GM12878 (cell line): ENCODE measurements around the gene MAPT. TPM values are rescaled to one million over a fixed set of nuclear protein-coding genes. Genes with fewer than 3 reads are reported as not detected.

Experiments used
- ATAC-seq: fragments of 200-7000 bp; cut with Tn5 transposase; 3 replicates; pipeline ENCODE4 v1.9.1; 2020; ENCODE audit warnings: mild to moderate bottlenecking, moderate library complexity
- BruUV-seq: library from RNA; stranded (reverse); fragments of 400-500 nt; replicated peaks from 2 replicates; lab custom pipeline; 2021; lab: Mats Ljungman, UMichigan
- CTCF ChIA-PET: fragments of 300-600 bp; sonication (Branson Sonifier 250); formaldehyde crosslinking; extraction: SDS; loops from one replicate; lab custom pipeline; 2021; ENCODE audit warnings: inconsistent platforms; lab: Yijun Ruan, JAX
- POLR2A ChIA-PET: fragments of 350-600 bp; formaldehyde crosslinking; extraction: SDS; loops from one replicate; lab custom pipeline; 2021; ENCODE audit warnings: inconsistent platforms; lab: Charles Lee
- RAD21 ChIA-PET: fragments of 300-600 bp; sonication (Branson Sonifier 250); formaldehyde crosslinking; loops from one replicate; lab custom pipeline; 2023; ENCODE audit warnings: antibody characterized with exemption; ENCODE audit not compliant: unreplicated experiment; lab: Charles Lee
- SMC1A ChIA-PET: fragments of 300-600 bp; sonication (Branson Sonifier 250); formaldehyde crosslinking; loops from one replicate; lab custom pipeline; 2023; ENCODE audit not compliant: unreplicated experiment, uncharacterized antibody; lab: Charles Lee
- DNase-seq: peaks from one replicate; pipeline ENCODE4 v3.0.0-alpha.2; 2011; ENCODE audit warnings: low read depth, low spot score
- FAIRE-seq: peaks from 3 replicates; lab custom pipeline; 2011; peaks lifted over from hg19 to GRCh38; lab: Jason Lieb, UNC
- H2AFZ ChIP-seq: 2 replicates; pipeline ENCODE4 v1.6.0; 2011; ENCODE audit warnings: low read depth, low read length, control low read depth; ENCODE audit not compliant: control insufficient read depth
- H3K27ac ChIP-seq: 2 replicates; pipeline ENCODE4 v1.5.1; 2011; ENCODE audit warnings: control low read depth; ENCODE audit not compliant: control insufficient read depth, insufficient read depth
- H3K27me3 ChIP-seq, 2 experiments: replicated peaks in 1 of 2; 2 replicates each; pipeline versions ENCODE4 v1.6.0 to v1.6.1; 2011; ENCODE audit warnings: low read length in 1 of 2; ENCODE audit not compliant: control insufficient read depth in 2 of 2, insufficient read depth in 2 of 2
- H3K36me3 ChIP-seq, 2 experiments: 2 replicates each; pipeline ENCODE4 v1.5.1; 2011; ENCODE audit warnings: low read length in 1 of 2; ENCODE audit not compliant: control insufficient read depth in 2 of 2, insufficient read depth in 2 of 2
- H3K4me1 ChIP-seq: 2 replicates; pipeline ENCODE4 v1.6.1; 2011; ENCODE audit warnings: mild to moderate bottlenecking, low read length, moderate library complexity, mixed read lengths; ENCODE audit not compliant: control insufficient read depth, insufficient read depth
- H3K4me2 ChIP-seq: 2 replicates; pipeline ENCODE4 v1.6.0; 2011; ENCODE audit warnings: control low read depth; ENCODE audit not compliant: control insufficient read depth, insufficient read depth
- H3K4me3 ChIP-seq: fragments of 200-600 bp; sonication (generic); 2 replicates; pipeline ENCODE4 v1.5.1; 2016
- H3K79me2 ChIP-seq: 2 replicates; pipeline ENCODE4 v1.6.0; 2011; ENCODE audit warnings: low read length; ENCODE audit not compliant: control insufficient read depth, insufficient read depth
- H3K9ac ChIP-seq: 2 replicates; pipeline ENCODE4 v1.8.0; 2011; ENCODE audit warnings: low read length, control low read depth, mixed read lengths; ENCODE audit not compliant: control insufficient read depth, insufficient read depth
- H3K9me3 ChIP-seq: replicated peaks from 3 replicates; pipeline ENCODE4 v1.5.1; 2011; ENCODE audit warnings: mild to moderate bottlenecking, low read length; ENCODE audit not compliant: control insufficient read depth, insufficient read depth
- H4K20me1 ChIP-seq: 2 replicates; pipeline ENCODE4 v1.6.0; 2011; ENCODE audit not compliant: control insufficient read depth, insufficient read depth
- ATF7 ChIP-seq: fragments of 450-650 bp; IDR thresholded peaks from 2 replicates; pipeline ENCODE4 v1.6.1; 2016; ENCODE audit warnings: low read depth, mild to moderate bottlenecking
- BHLHE40 ChIP-seq, 2 experiments: fragments of 450-650 bp in 1 of 2; IDR thresholded peaks; 2 replicates each; pipeline ENCODE4 v1.6.1; 2011 to 2017; ENCODE audit warnings: low read depth in 2 of 2, borderline replicate concordance in 1 of 2, improper control_type of control experiment in 1 of 2, low read length in 1 of 2, mild to moderate bottlenecking in 1 of 2
- CBFB ChIP-seq: IDR thresholded peaks from 2 replicates; pipeline ENCODE4 v1.6.1; 2016; ENCODE audit warnings: antibody characterized with exemption, low read depth
- CREB1 ChIP-seq: IDR thresholded peaks from 2 replicates; pipeline ENCODE4 v1.6.1; 2012; ENCODE audit warnings: low read depth, mild to moderate bottlenecking, inconsistent platforms
- ESRRA ChIP-seq: IDR thresholded peaks from 2 replicates; pipeline ENCODE4 v1.6.1; 2012; ENCODE audit warnings: mild to moderate bottlenecking, low read length, improper control_type of control experiment
- ETV6 ChIP-seq, 2 experiments: fragments of 450-650 bp in 1 of 2; IDR thresholded peaks in 1 of 2; conservative IDR thresholded peaks in 1 of 2; 2 replicates each; pipeline ENCODE4 v1.6.1; 2014; ENCODE audit warnings: antibody characterized with exemption in 1 of 2, borderline replicate concordance in 1 of 2, low read depth in 1 of 2, mild to moderate bottlenecking in 1 of 2, moderate library complexity in 1 of 2
- GABPA ChIP-seq: IDR thresholded peaks from 2 replicates; pipeline ENCODE4 v1.6.1; 2014; ENCODE audit warnings: antibody characterized with exemption, low read depth, mild to moderate bottlenecking, inconsistent platforms
- MEF2B ChIP-seq: fragments of 450-650 bp; IDR thresholded peaks from 2 replicates; pipeline ENCODE4 v1.6.1; 2018; ENCODE audit warnings: mild to moderate bottlenecking, moderate library complexity; ENCODE audit not compliant: partially characterized antibody, poor library complexity, severe bottlenecking
- NFIC ChIP-seq: IDR thresholded peaks from 2 replicates; pipeline ENCODE4 v1.6.1; 2012; ENCODE audit warnings: low read depth, mild to moderate bottlenecking, inconsistent platforms, low read length, moderate library complexity
- POLR2A ChIP-seq: IDR thresholded peaks from 2 replicates; pipeline ENCODE4 v1.6.1; 2011; ENCODE audit warnings: low read depth, mild to moderate bottlenecking, low read length
- RBBP5 ChIP-seq: fragments of 200-600 bp; sonication (generic); conservative IDR thresholded peaks from 2 replicates; pipeline ENCODE4 v1.6.1; 2016
- SMAD1 ChIP-seq: fragments of 450-650 bp; IDR thresholded peaks from 2 replicates; pipeline ENCODE4 v1.6.1; 2018; ENCODE audit warnings: mild to moderate bottlenecking, low read depth; ENCODE audit not compliant: partially characterized antibody
- SMARCA5 ChIP-seq: fragments of 450-650 bp; IDR thresholded peaks from 2 replicates; pipeline ENCODE4 v1.6.1; 2017; ENCODE audit warnings: mild to moderate bottlenecking
- SP1 ChIP-seq: IDR thresholded peaks from one replicate; pipeline ENCODE4 v1.6.1; 2011; ENCODE audit warnings: low read depth, low read length
- SRF ChIP-seq, 2 experiments: IDR thresholded peaks; 2 replicates each; pipeline ENCODE4 v1.6.1; 2011; ENCODE audit warnings: low read depth in 2 of 2, low read length in 2 of 2, mild to moderate bottlenecking in 1 of 2, moderate library complexity in 1 of 2
- STAT1 ChIP-seq: fragments of 450-650 bp; conservative IDR thresholded peaks from 2 replicates; pipeline ENCODE4 v1.6.1; 2014; ENCODE audit warnings: antibody characterized with exemption, mild to moderate bottlenecking
- ZBED1 ChIP-seq: IDR thresholded peaks from 2 replicates; pipeline ENCODE4 v1.6.1; 2016; ENCODE audit warnings: borderline replicate concordance
- ZNF217 ChIP-seq: fragments of 450-650 bp; IDR thresholded peaks from 2 replicates; pipeline ENCODE4 v1.6.1; 2017; ENCODE audit warnings: antibody characterized with exemption, mild to moderate bottlenecking
- ZNF592 ChIP-seq: fragments of 450-650 bp; IDR thresholded peaks from 2 replicates; pipeline ENCODE4 v1.6.1; 2017; ENCODE audit warnings: mild to moderate bottlenecking, moderate library complexity
- WGBS: methylation state at CpG from one replicate; pipeline ENCODE4 v1.1.6; 2016; ENCODE audit warnings: low lambda C conversion rate; ENCODE audit not compliant: insufficient replicate concordance, insufficient coverage; ENCODE audit errors: missing lambda C conversion rate; 5-methylcytosine and 5-hydroxymethylcytosine counted together
- in situ Hi-C: fragments of 300-500 bp; cut with MboI; formaldehyde crosslinking; loops from 9 replicates; pipeline ENCODE4 v1.14.3; 2018; ENCODE audit warnings: mixed read lengths
- intact Hi-C: fragments of 100-400 bp; cut with micrococcal nuclease; formaldehyde crosslinking; loops from one replicate; pipeline ENCODE4 v1.14.2; 2022; ENCODE audit not compliant: unreplicated experiment
- polyA plus RNA-seq, 11 experiments: library from polyadenylated mRNA; depleted of rRNA in 4 of 11; unstranded in 6 of 11; stranded (reverse) in 5 of 11; fragments of >200 nt; fragmentation: Nextera tagmentation in 4 of 11; fragmentation: Illumina TruSeq in 1 of 11; extraction: Ambion mirVana in 4 of 11; extraction: Trizol in 1 of 11; gene quantifications; 1 replicate in 1 of 11; 2 replicates in 10 of 11; pipeline versions ENCODE4 v1.2.1 to v1.2.3, GENCODE V29; 2011 to 2016; ENCODE audit warnings: inconsistent platforms in 2 of 11, missing spikeins in 2 of 11, low read depth in 1 of 11
- total RNA-seq, 4 experiments: library from RNA; depleted of rRNA in 3 of 4; stranded (reverse); fragments of >200 nt in 3 of 4; fragmentation: Illumina TruSeq in 1 of 4; extraction: Trizol in 1 of 4; gene quantifications; 2 replicates each; pipeline versions ENCODE4 v1.2.1 to v1.2.3, GENCODE V29; 2013 to 2021
- TF ChIP-seq, protein P1 (sequence below): fragments of 450-650 bp; IDR thresholded peaks from 2 replicates; pipeline ENCODE4 v1.6.1; 2017; ENCODE audit warnings: low read depth, mild to moderate bottlenecking, moderate library complexity

The MAPT gene
- total and polyA plus RNA-seq, 10 of the 15 experiments (the other 5 are each of a cell fraction or from before 2014, with no cell fraction given) = under 0.01 to 0.05 (median 0.03) TPM; not detected in 7

DNA sequence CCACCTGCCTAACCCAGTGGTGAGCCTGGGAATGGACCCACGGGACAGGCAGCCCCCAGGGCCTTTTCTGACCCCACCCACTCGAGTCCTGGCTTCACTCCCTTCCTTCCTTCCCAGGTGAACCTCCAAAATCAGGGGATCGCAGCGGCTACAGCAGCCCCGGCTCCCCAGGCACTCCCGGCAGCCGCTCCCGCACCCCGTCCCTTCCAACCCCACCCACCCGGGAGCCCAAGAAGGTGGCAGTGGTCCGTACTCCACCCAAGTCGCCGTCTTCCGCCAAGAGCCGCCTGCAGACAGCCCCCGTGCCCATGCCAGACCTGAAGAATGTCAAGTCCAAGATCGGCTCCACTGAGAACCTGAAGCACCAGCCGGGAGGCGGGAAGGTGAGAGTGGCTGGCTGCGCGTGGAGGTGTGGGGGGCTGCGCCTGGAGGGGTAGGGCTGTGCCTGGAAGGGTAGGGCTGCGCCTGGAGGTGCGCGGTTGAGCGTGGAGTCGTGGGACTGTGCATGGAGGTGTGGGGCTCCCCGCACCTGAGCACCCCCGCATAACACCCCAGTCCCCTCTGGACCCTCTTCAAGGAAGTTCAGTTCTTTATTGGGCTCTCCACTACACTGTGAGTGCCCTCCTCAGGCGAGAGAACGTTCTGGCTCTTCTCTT is 102.1 kb downstream of the MAPT start (continued):
- TF ChIP-seq, protein P1, sequence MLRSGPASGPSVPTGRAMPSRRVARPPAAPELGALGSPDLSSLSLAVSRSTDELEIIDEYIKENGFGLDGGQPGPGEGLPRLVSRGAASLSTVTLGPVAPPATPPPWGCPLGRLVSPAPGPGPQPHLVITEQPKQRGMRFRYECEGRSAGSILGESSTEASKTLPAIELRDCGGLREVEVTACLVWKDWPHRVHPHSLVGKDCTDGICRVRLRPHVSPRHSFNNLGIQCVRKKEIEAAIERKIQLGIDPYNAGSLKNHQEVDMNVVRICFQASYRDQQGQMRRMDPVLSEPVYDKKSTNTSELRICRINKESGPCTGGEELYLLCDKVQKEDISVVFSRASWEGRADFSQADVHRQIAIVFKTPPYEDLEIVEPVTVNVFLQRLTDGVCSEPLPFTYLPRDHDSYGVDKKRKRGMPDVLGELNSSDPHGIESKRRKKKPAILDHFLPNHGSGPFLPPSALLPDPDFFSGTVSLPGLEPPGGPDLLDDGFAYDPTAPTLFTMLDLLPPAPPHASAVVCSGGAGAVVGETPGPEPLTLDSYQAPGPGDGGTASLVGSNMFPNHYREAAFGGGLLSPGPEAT = no peak
- TF ChIP-seq SP1 (no peak), ZNF592 (no peak), ZBED1 (no peak)

GRCh38 chr17:45997166-45997565 is 102.8 kb downstream of the MAPT start:
- no peaks in the 10 kb centered on the region for H3K36me3 ChIP-seq
- no peak for TF ChIP-seq ZNF217
- no peak for TF ChIP-seq BHLHE40 (IDR thresholded peaks at IDR 0.05; ENCODE audit: borderline replicate concordance in 1 of 2, low read depth in 2 of 2, low read length in 1 of 2)
- no peak for TF ChIP-seq ETV6 (conservative IDR thresholded peaks at IDR 0.05 in 1 of 2, IDR thresholded peaks at IDR 0.05 in 1 of 2; ENCODE audit: borderline replicate concordance in 1 of 2, low read depth in 1 of 2)
- no peak for TF ChIP-seq POLR2A
- TF ChIP-seq SMAD1 = no peak
- no peak for TF ChIP-seq SRF (IDR thresholded peaks at IDR 0.05; ENCODE audit: low read depth in 2 of 2, low read length in 2 of 2)
- TF ChIP-seq ATF7 = no peak
- TF ChIP-seq CBFB = no peak
- TF ChIP-seq STAT1 = no peak
- no peak for TF ChIP-seq ESRRA
- TF ChIP-seq RBBP5 = no peak
- TF ChIP-seq NFIC = no peak
- TF ChIP-seq SMARCA5 = no peak
- no peak for TF ChIP-seq GABPA
- no peak for TF ChIP-seq CREB1
- TF ChIP-seq MEF2B = no peak
- TF ChIP-seq SP1 = no peak

More at GRCh38 chr17:45997166-45997565, 102.8 kb downstream of the MAPT start:
- RAD21 ChIA-PET = no interaction called here
- SMC1A ChIA-PET = no interaction called here
- H3K27ac ChIP-seq = no peak overlapping the region
- no TSS peak for BruUV-seq
- CTCF ChIA-PET = no interaction called here
- no peaks in the 10 kb centered on the region for H3K4me1 ChIP-seq
- no peak overlapping the region for H3K4me2 ChIP-seq
- WGBS = 43% methylated on average over 13 of the region's 13 CpGs
- H3K79me2 ChIP-seq = no peaks in the 10 kb centered on the region
- H3K27me3 ChIP-seq = no peaks in the 10 kb centered on the region
- H2AFZ ChIP-seq = no peak overlapping the region
- H4K20me1 ChIP-seq = no peaks in the 10 kb centered on the region
- DNase-seq (no peak), FAIRE-seq (no peak), ATAC-seq (no peak)
- H3K9ac ChIP-seq = no peak overlapping the region
- no peaks in the 10 kb centered on the region for H3K9me3 ChIP-seq
- no peak overlapping the region for H3K4me3 ChIP-seq
- POLR2A ChIA-PET = no interaction called here
- in situ Hi-C loops = no loop called here
- intact Hi-C loops = no loop called here
